Neural crest cell (in vitro differentiated cells): ENCODE measurements around the gene CCDC82. TPM values are rescaled to one million over a fixed set of nuclear protein-coding genes. Genes with fewer than 3 reads are reported as not detected.

Source experiments
- DNase-seq: peaks from one replicate; pipeline ENCODE4 v3.0.0; 2021; ENCODE audit warnings: low read depth, mixed read lengths, low spot score
- H3K27ac Mint-ChIP-seq: one replicate; pipeline ENCODE4 v1.8.0; 2021; ENCODE audit warnings: mild to moderate bottlenecking, mixed read lengths; ENCODE audit not compliant: unreplicated experiment
- H3K27me3 Mint-ChIP-seq: 2 replicates; pipeline ENCODE4 v1.8.0; 2021; ENCODE audit warnings: low read depth, mild to moderate bottlenecking, mixed read lengths
- H3K36me3 Mint-ChIP-seq: 2 replicates; pipeline ENCODE4 v1.8.0; 2021; ENCODE audit warnings: low read depth, mild to moderate bottlenecking, mixed read lengths
- H3K4me1 Mint-ChIP-seq: 2 replicates; pipeline ENCODE4 v1.8.0; 2021; ENCODE audit warnings: mixed read lengths
- H3K4me3 Mint-ChIP-seq: one replicate; pipeline ENCODE4 v1.8.0; 2021; ENCODE audit warnings: mild to moderate bottlenecking, mixed read lengths
- H3K9me3 Mint-ChIP-seq: 2 replicates; pipeline ENCODE4 v1.8.0; 2021; ENCODE audit warnings: mixed read lengths
- CTCF ChIP-seq: fragments of 200-600 bp; sonication (generic); conservative IDR thresholded peaks from 2 replicates; pipeline ENCODE4 v1.5.0; 2021; ENCODE audit warnings: antibody characterized with exemption, mild to moderate bottlenecking
- total RNA-seq: library from RNA; stranded (reverse); gene quantifications from 2 replicates; pipeline ENCODE4 v1.2.1, GENCODE V29; 2021

Gene CCDC82
- total RNA-seq, 1 donor from 2014 or later = 29.5 TPM

GRCh38 chr11:96339706-96340554 is 49.8 kb downstream of the CCDC82 start:
- Mint-ChIP-seq H3K27me3 (no peaks in the 10 kb centered on the region), H3K27ac (peak overlapping the region; percentile 76), H3K9me3 (no peaks in the 10 kb centered on the region), H3K36me3 (peaks cover 3% of the 10 kb centered on the region), H3K4me1 (peaks cover 71% of the 10 kb centered on the region), H3K4me3 (peak overlapping the region; percentile 91)
- no peak for TF ChIP-seq CTCF
- no peak for DNase-seq

GRCh38 chr11:96338910-96339705 is 50.6 kb downstream of the CCDC82 start:
- Mint-ChIP-seq H3K4me3 (peak overlapping the region; percentile 91), H3K36me3 (peaks cover 9% of the 10 kb centered on the region), H3K27me3 (no peaks in the 10 kb centered on the region), H3K4me1 (peaks cover 79% of the 10 kb centered on the region), H3K27ac (peak overlapping the region; percentile 76), H3K9me3 (no peaks in the 10 kb centered on the region)
- no peak for TF ChIP-seq CTCF
- no peak for DNase-seq

- H3K27ac Mint-ChIP-seq = no peak overlapping the region
- no peak for TF ChIP-seq CTCF
- no peaks in the 10 kb centered on the region for H3K27me3 Mint-ChIP-seq
- peaks cover 85% of the 10 kb centered on the region for H3K4me1 Mint-ChIP-seq
- no peak for DNase-seq
- H3K36me3 Mint-ChIP-seq = peaks cover 9% of the 10 kb centered on the region
- H3K4me3 Mint-ChIP-seq = peak overlapping the region; percentile 91
- H3K9me3 Mint-ChIP-seq = no peaks in the 10 kb centered on the region
These were observed 51.9 kb downstream of the CCDC82 start for GRCh38 chr11:96337541-96338431.

GRCh38 chr11:96335388-96335787 is 54.3 kb downstream of the CCDC82 start:
- Mint-ChIP-seq H3K36me3 (peaks cover 12% of the 10 kb centered on the region), H3K4me1 (peaks cover 81% of the 10 kb centered on the region)

More at GRCh38 chr11:96335388-96335787, 54.3 kb downstream of the CCDC82 start:
- no peak for DNase-seq
- Mint-ChIP-seq H3K27ac (peak overlapping the region; percentile 76), H3K9me3 (no peaks in the 10 kb centered on the region), H3K27me3 (no peaks in the 10 kb centered on the region), H3K4me3 (peak overlapping the region; percentile 34)
- TF ChIP-seq CTCF = no peak
